ENCODE results near the gene ASCC1. TPM values are rescaled to one million over a fixed set of nuclear protein-coding genes. Genes with fewer than 3 reads are reported as not detected.
"Not testable (repeated sequence)": the region's sequence is repeated elsewhere in the genome, so short reads cannot be mapped to it uniquely, and the experiment has no call there.

The ASCC1 gene
- total and polyA plus RNA-seq, 2 donors (not counting 3 experiments of a cell fraction or from before 2014, with no cell fraction given) = 16.0 to 24.9 TPM

DNA sequence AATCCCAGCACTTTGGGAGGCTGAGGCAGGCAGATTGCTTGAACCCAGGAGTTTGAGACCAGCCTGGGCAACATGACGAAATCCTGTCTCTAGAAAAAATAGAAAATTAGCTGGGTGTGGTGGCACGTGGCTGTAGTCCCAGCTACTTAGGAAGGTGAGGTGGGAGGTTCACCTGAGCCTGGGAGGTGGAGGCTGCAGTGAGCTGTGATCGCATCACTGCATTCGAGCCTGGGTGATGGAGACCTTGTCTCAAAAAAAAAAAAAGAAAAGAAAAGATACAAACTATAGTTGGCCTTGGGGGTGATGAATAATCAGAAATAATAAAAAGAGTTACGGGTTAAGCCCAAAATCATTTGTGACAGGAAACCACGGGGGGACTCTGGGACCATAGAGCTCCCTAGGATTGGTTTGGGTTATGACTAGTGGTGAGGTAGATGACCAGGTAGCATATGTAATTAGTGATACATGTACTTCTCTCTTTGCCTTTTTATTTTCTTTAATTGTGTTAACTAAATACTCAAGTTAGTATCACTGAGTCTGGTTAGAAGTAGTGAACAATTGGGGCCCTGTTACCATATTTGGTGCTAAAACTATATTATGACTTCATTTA, 10.4 kb upstream of the ASCC1 start:
- Histone ChIP-seq H3K36me3 (ENCODE audit: control insufficient read depth in 2 of 2, extremely low read depth in 1 of 2, insufficient read depth in 2 of 2, low read length in 2 of 2) (peaks cover 0 to 2% of the 10 kb centered on the region in 2 experiments), H3K9ac (replicated peaks; ENCODE audit: extremely low read depth, insufficient read depth, low read length) (no peak overlapping the region), H4K20me1 (replicated peaks; ENCODE audit: control insufficient read depth, extremely low read depth, insufficient read depth, low read length) (no peaks in the 10 kb centered on the region), H3K4me2 (ENCODE audit: insufficient read depth, low read length) (no peak overlapping the region), H3K79me2 (ENCODE audit: control insufficient read depth, insufficient read depth, low read length) (no peaks in the 10 kb centered on the region), H3K4me1 (ENCODE audit: control insufficient read depth, extremely low read depth, insufficient read depth, low read length) (peaks cover 11% of the 10 kb centered on the region), H3K9me3 (replicated peaks; ENCODE audit: control insufficient read depth, insufficient read depth, low read length) (no peaks in the 10 kb centered on the region), H3K4me3 (replicated peaks in 1 of 3; ENCODE audit: insufficient read depth in 1 of 3, low read depth in 1 of 3, low read length in 3 of 3) (no peak overlapping the region), H3K9me1 (replicated peaks; ENCODE audit: control insufficient read depth, extremely low read depth, insufficient read depth, low read length) (no peaks in the 10 kb centered on the region), H3K27me3 (ENCODE audit: control insufficient read depth in 2 of 2, insufficient read depth in 2 of 2, low read length in 2 of 2) (no peaks in the 10 kb centered on the region), H2AFZ (ENCODE audit: low read depth, low read length) (no peak overlapping the region), H3K27ac (ENCODE audit: insufficient read depth, low read depth, low read length) (no peak overlapping the region)
- no TSS peak for BruUV-seq (replicated peaks)
- CTCF ChIA-PET = interaction anchor here (9.4 kb wide), 1 partner anchor 101 kb away, joined by 193 read pairs; no protein-coding TSS in a partner anchor
- TF ChIP-seq, protein P1, sequence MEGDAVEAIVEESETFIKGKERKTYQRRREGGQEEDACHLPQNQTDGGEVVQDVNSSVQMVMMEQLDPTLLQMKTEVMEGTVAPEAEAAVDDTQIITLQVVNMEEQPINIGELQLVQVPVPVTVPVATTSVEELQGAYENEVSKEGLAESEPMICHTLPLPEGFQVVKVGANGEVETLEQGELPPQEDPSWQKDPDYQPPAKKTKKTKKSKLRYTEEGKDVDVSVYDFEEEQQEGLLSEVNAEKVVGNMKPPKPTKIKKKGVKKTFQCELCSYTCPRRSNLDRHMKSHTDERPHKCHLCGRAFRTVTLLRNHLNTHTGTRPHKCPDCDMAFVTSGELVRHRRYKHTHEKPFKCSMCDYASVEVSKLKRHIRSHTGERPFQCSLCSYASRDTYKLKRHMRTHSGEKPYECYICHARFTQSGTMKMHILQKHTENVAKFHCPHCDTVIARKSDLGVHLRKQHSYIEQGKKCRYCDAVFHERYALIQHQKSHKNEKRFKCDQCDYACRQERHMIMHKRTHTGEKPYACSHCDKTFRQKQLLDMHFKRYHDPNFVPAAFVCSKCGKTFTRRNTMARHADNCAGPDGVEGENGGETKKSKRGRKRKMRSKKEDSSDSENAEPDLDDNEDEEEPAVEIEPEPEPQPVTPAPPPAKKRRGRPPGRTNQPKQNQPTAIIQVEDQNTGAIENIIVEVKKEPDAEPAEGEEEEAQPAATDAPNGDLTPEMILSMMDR (IDR thresholded peaks at IDR 0.05; ENCODE audit: extremely low read depth in 1 of 2, insufficient read depth in 1 of 2, low read depth in 1 of 2, low read length in 2 of 2) = no peak
- TF ChIP-seq POLR2A (IDR thresholded peaks at IDR 0.05; ENCODE audit: low read depth, low read length) (no peak), FOS (IDR thresholded peaks at IDR 0.05; ENCODE audit: borderline replicate concordance, insufficient read depth, low read length) (no peak), GATA2 (IDR thresholded peaks at IDR 0.05; ENCODE audit: insufficient read depth, insufficient read length, low read depth, low read length) (no peak), POLR2AphosphoS5 (IDR thresholded peaks at IDR 0.05; ENCODE audit: insufficient read depth, low read depth, low read length) (no peak), EZH2 (IDR thresholded peaks at IDR 0.05; ENCODE audit: borderline replicate concordance, low read depth, low read length, severe bottlenecking) (no peak), MYC (IDR thresholded peaks at IDR 0.05; ENCODE audit: low read depth, low read length) (no peak), JUN (IDR thresholded peaks at IDR 0.05; ENCODE audit: borderline replicate concordance, insufficient read depth, insufficient read length, low read depth) (no peak)
- TF ChIP-seq, protein P2, sequence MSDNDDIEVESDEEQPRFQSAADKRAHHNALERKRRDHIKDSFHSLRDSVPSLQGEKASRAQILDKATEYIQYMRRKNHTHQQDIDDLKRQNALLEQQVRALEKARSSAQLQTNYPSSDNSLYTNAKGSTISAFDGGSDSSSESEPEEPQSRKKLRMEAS (IDR thresholded peaks at IDR 0.05; ENCODE audit: insufficient read depth, insufficient read length) = no peak
- dilution Hi-C loops (cut with MboI; ENCODE audit: extremely low pct_ligation_motif_present, low sequenced_read_pairs) = no loop called here
- POLR2A ChIA-PET = no interaction called here
- intact Hi-C loops (cut with micrococcal nuclease) = no loop called here
- DNase-seq (ENCODE audit: low read depth, low spot score) = no peak
- FAIRE-seq = no peak

DNA sequence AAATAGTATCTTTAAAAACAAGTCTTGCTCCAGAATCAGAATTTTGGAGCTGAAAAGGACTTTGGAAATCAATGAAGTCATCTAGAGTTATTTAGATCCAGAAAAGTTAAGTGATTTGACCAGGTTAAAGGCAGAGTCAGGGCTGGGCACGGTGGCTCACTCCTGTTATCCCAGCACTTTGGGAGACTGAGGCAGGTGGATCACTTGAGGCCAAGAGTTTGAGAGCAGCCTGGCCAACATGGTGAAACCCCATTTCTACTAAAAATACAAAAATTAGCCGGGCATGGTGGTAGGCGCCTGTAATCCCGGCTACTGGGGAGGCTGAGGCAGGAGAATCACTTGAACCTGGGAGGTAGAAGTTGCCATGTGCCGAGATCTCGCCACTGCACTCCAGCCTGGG, 8.1 kb upstream of the ASCC1 start:
- Histone ChIP-seq H3K27ac (ENCODE audit: insufficient read depth, low read depth, low read length) (peak overlapping the region; percentile 67), H3K4me2 (ENCODE audit: insufficient read depth, low read length) (peak overlapping the region; percentile 89), H3K4me1 (ENCODE audit: control insufficient read depth, extremely low read depth, insufficient read depth, low read length) (peaks cover 11% of the 10 kb centered on the region)
- POLR2A ChIA-PET = interaction anchor here (0.5 to 1.6 kb wide), 2 partner anchors 24 to 51 kb away, joined by 3 read pairs; no protein-coding TSS in a partner anchor
- H3K9me3 ChIP-seq (replicated peaks; ENCODE audit: control insufficient read depth, insufficient read depth, low read length); H3K36me3 ChIP-seq (ENCODE audit: control insufficient read depth in 2 of 2, extremely low read depth in 1 of 2, insufficient read depth in 2 of 2, low read length in 2 of 2); H3K4me3 ChIP-seq (replicated peaks in 1 of 3; ENCODE audit: insufficient read depth in 1 of 3, low read depth in 1 of 3, low read length in 3 of 3); H3K9me1 ChIP-seq (replicated peaks; ENCODE audit: control insufficient read depth, extremely low read depth, insufficient read depth, low read length); H3K9ac ChIP-seq (replicated peaks; ENCODE audit: extremely low read depth, insufficient read depth, low read length); FAIRE-seq; DNase-seq (ENCODE audit: low read depth, low spot score); H3K27me3 ChIP-seq (ENCODE audit: control insufficient read depth in 2 of 2, insufficient read depth in 2 of 2, low read length in 2 of 2); dilution Hi-C loops (cut with MboI; ENCODE audit: extremely low pct_ligation_motif_present, low sequenced_read_pairs); H4K20me1 ChIP-seq (replicated peaks; ENCODE audit: control insufficient read depth, extremely low read depth, insufficient read depth, low read length); intact Hi-C loops (cut with micrococcal nuclease); H3K79me2 ChIP-seq (ENCODE audit: control insufficient read depth, insufficient read depth, low read length); H2AFZ ChIP-seq (ENCODE audit: low read depth, low read length); BruUV-seq (replicated peaks): not testable (repeated sequence)
- CTCF ChIA-PET = interaction anchor here (0.6 to 9.4 kb wide), 21 partner anchors 8 to 328 kb away, joined by 3 to 193 read pairs (median 5); partner anchors contain the start of gene DDIT4
